Fibroblast of mammary gland (primary cell): ENCODE results near the gene LRRC17.
"Not testable (repeated sequence)": the region's sequence is repeated elsewhere in the genome, so short reads cannot be mapped to it uniquely, and the experiment has no call there.

Experiments used
- DNase-seq: peaks from one replicate; pipeline ENCODE4 v3.0.0-alpha.2; 2010; ENCODE audit warnings: low read depth
- H3K4me3 ChIP-seq: 2 replicates; pipeline ENCODE4 v1.5.1; 2011; ENCODE audit warnings: low read depth, mild to moderate bottlenecking, low read length, moderate library complexity; ENCODE audit not compliant: control insufficient read depth
- CTCF ChIP-seq: conservative IDR thresholded peaks from 2 replicates; pipeline ENCODE4 v1.5.1; 2011; ENCODE audit warnings: low read depth, low read length, inconsistent platforms; ENCODE audit not compliant: control insufficient read depth, insufficient read depth

Gene LRRC17

GRCh38 chr7:102966465-102966864 is 53.7 kb downstream of the LRRC17 start:
- TF ChIP-seq CTCF: no peak
- no peak for DNase-seq

GRCh38 chr7:102967798-102968197 is 55.0 kb downstream of the LRRC17 start:
- no peak overlapping the region for H3K4me3 ChIP-seq
- DNase-seq: peak; percentile 41
- TF ChIP-seq CTCF: no peak

More at GRCh38 chr7:102966465-102966864, 53.7 kb downstream of the LRRC17 start:
- no peak overlapping the region for H3K4me3 ChIP-seq

GRCh38 chr7:102973096-102973802 is 60.4 kb downstream of the LRRC17 start:
- TF ChIP-seq CTCF: no peak
- peak; percentile 61 for DNase-seq
- no peak overlapping the region for H3K4me3 ChIP-seq

- no peak for DNase-seq
- no peak overlapping the region for H3K4me3 ChIP-seq
- peak; percentile 30 for TF ChIP-seq CTCF
Observed at GRCh38 chr7:102974366-102975236, 61.8 kb downstream of the LRRC17 start.

GRCh38 chr7:102975854-102976253 is 63.1 kb downstream of the LRRC17 start:
- no peak overlapping the region for H3K4me3 ChIP-seq
- DNase-seq: no peak
- no peak for TF ChIP-seq CTCF

GRCh38 chr7:102976493-102976892 is 63.7 kb downstream of the LRRC17 start:
- DNase-seq: no peak
- no peak overlapping the region for H3K4me3 ChIP-seq
- TF ChIP-seq CTCF: no peak

GRCh38 chr7:102977586-102977985 is 64.8 kb downstream of the LRRC17 start:
- not testable (repeated sequence) for H3K4me3 ChIP-seq, DNase-seq
